ENCODE results near the gene EXOC3. TPM values are rescaled to one million over a fixed set of nuclear protein-coding genes. Genes with fewer than 3 reads are reported as not detected.

EXOC3 gene
- total RNA-seq, 1 donor from 2014 or later, result 43.9 TPM

GRCh38 chr5:430214-430925 is 12.6 kb upstream of the EXOC3 start:
- Mint-ChIP-seq H3K36me3 (ENCODE audit: low read depth, unreplicated experiment) (peaks cover 9% of the 10 kb centered on the region), H3K27ac (ENCODE audit: unreplicated experiment) (peak overlapping the region; percentile 93), H3K9me3 (ENCODE audit: unreplicated experiment) (no peaks in the 10 kb centered on the region), H3K27me3 (ENCODE audit: unreplicated experiment) (peaks cover 13% of the 10 kb centered on the region), H3K4me1 (ENCODE audit: unreplicated experiment) (peaks cover 9% of the 10 kb centered on the region), H3K4me3 (ENCODE audit: unreplicated experiment) (peak overlapping the region; percentile 32)
- no peak for DNase-seq (ENCODE audit: low spot score)
- no peak for TF ChIP-seq CTCF (IDR thresholded peaks at IDR 0.05; ENCODE audit: unreplicated experiment)

- no peaks in the 10 kb centered on the region for H3K9me3 Mint-ChIP-seq (ENCODE audit: unreplicated experiment)
- peak; percentile 83 for TF ChIP-seq CTCF (IDR thresholded peaks at IDR 0.05; ENCODE audit: unreplicated experiment)
- peak; percentile 79 for DNase-seq (ENCODE audit: low spot score)
- H3K36me3 Mint-ChIP-seq (ENCODE audit: low read depth, unreplicated experiment), result peaks cover 9% of the 10 kb centered on the region
- peaks cover 9% of the 10 kb centered on the region for H3K4me1 Mint-ChIP-seq (ENCODE audit: unreplicated experiment)
- H3K4me3 Mint-ChIP-seq (ENCODE audit: unreplicated experiment), result no peak overlapping the region
- no peak overlapping the region for H3K27ac Mint-ChIP-seq (ENCODE audit: unreplicated experiment)
- H3K27me3 Mint-ChIP-seq (ENCODE audit: unreplicated experiment), result peaks cover 11% of the 10 kb centered on the region
Measured at GRCh38 chr5:431001-431710, 11.8 kb upstream of the EXOC3 start.

- DNase-seq (ENCODE audit: low spot score), result no peak
- H3K4me1 Mint-ChIP-seq (ENCODE audit: unreplicated experiment), result peaks cover 9% of the 10 kb centered on the region
- no peak overlapping the region for H3K4me3 Mint-ChIP-seq (ENCODE audit: unreplicated experiment)
- TF ChIP-seq CTCF (IDR thresholded peaks at IDR 0.05; ENCODE audit: unreplicated experiment), result no peak
- no peaks in the 10 kb centered on the region for H3K9me3 Mint-ChIP-seq (ENCODE audit: unreplicated experiment)
- peaks cover 9% of the 10 kb centered on the region for H3K36me3 Mint-ChIP-seq (ENCODE audit: low read depth, unreplicated experiment)
- peaks cover 8% of the 10 kb centered on the region for H3K27me3 Mint-ChIP-seq (ENCODE audit: unreplicated experiment)
- no peak overlapping the region for H3K27ac Mint-ChIP-seq (ENCODE audit: unreplicated experiment)
Measured at GRCh38 chr5:431711-432050, 11.3 kb upstream of the EXOC3 start.

GRCh38 chr5:432201-432927 is 10.6 kb upstream of the EXOC3 start:
- TF ChIP-seq CTCF (IDR thresholded peaks at IDR 0.05; ENCODE audit: unreplicated experiment), result no peak
- peaks cover 7% of the 10 kb centered on the region for H3K27me3 Mint-ChIP-seq (ENCODE audit: unreplicated experiment)
- H3K36me3 Mint-ChIP-seq (ENCODE audit: low read depth, unreplicated experiment), result peaks cover 9% of the 10 kb centered on the region
- H3K4me1 Mint-ChIP-seq (ENCODE audit: unreplicated experiment), result peaks cover 9% of the 10 kb centered on the region
- peak overlapping the region; percentile 2 for H3K4me3 Mint-ChIP-seq (ENCODE audit: unreplicated experiment)
- DNase-seq (ENCODE audit: low spot score), result no peak
- H3K27ac Mint-ChIP-seq (ENCODE audit: unreplicated experiment), result no peak overlapping the region
- H3K9me3 Mint-ChIP-seq (ENCODE audit: unreplicated experiment), result no peaks in the 10 kb centered on the region

All from endothelial cell (in vitro differentiated cells).